HTR-8/SVneo (cell line): Measurements from ENCODE around the gene DNAL4.
A peak's percentile ranks its signal among the peaks of the same experiment; 100 is the strongest.

Experiments used
- DNase-seq: peaks from one replicate; pipeline ENCODE4 v3.0.0; 2011; ENCODE audit warnings: low spot score, mixed read lengths; ENCODE audit not compliant: insufficient read length
- FAIRE-seq: peaks from 2 replicates; lab custom pipeline; 2011; peaks lifted over from hg19 to GRCh38; lab: Jason Lieb, UNC

DNAL4 gene

GRCh38 chr22:38761202-38762162 is 32.5 kb downstream of the DNAL4 start:
- FAIRE-seq (peak; percentile 76), DNase-seq (no peak)

DNA sequence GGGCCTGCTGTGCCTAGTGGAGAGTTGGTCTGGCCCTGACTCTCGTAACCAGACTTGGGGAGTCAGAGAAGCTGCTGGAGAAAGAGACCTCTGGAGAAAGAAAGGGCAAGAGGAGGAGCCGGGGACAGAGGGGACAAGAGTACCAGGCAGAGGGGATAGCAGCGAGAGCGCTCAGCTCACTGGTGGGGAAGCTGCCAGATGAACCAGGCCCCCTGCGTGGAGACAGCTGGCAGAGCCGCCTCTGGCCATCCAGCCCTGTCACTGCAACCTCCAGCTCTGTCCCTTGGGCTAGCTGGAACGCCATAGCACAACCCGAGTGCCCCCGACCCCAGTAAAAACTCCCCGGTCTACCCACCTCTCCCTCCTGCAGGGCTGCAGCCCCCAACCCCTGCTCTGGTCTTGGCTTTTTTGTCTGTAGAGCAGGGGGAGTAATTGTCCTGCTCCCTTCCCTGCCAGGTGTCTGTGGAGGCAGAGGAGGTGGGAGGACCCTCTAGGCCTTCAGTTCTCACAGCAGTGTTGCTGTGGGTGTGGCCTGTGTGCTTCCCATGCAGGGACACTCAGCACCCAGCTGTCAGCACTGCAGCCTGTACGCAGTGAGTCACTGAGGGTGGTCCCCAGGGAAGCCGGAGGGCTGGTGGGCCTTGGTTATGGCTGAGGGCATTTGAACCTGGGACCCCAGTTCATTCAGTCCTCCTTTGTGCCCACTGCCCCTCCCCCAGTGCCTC is 33.3 kb downstream of the DNAL4 start:
- no peak for FAIRE-seq

DNA sequence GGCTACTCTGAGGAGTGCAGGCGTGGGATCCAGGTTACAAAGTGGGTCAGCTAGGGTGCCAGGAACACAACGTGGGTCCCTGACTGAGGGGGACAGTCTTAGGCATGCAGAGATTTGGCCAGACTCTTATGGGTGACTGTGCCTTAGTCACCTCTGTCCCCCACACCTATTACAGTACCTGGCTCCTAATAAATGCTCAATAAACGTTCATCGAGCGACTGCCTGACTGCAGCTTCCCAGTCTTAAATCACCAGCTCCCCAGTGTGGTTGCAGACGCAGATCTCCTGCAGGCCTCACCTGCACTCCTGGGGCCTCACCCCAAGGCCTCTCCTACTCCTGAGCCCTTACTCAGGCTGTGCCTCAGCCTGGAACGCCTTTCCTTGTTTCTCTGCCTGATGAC is 34.9 kb downstream of the DNAL4 start:
- FAIRE-seq (no peak), DNase-seq (no peak)

More for the DNA sequence above, 33.3 kb downstream of the DNAL4 start:
- DNase-seq, result peak; percentile 22

- DNase-seq, result no peak
Measured at GRCh38 chr22:38758276-38758945, 35.5 kb downstream of the DNAL4 start.

DNA sequence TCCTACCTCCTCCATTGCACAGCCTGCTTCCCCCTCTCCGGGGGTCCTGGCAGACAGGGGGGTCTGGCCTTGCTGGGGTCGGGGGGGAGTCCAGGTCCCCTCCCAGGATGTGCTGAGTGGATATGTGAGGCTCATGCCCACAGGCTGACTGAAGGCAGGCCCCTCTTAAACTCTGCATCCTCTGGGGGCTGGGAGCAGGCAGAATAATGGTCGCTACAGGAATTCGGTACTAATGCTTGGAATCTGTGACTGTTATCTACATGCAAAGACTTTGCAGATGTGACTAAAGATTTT is 36.5 kb downstream of the DNAL4 start:
- DNase-seq (no peak), FAIRE-seq (no peak)

More at GRCh38 chr22:38758276-38758945, 35.5 kb downstream of the DNAL4 start:
- FAIRE-seq, result no peak

GRCh38 chr22:38756711-38757463 is 37.1 kb downstream of the DNAL4 start:
- DNase-seq (no peak), FAIRE-seq (no peak)

- peak; percentile 87 for DNase-seq
- FAIRE-seq, result peak; percentile 64
Measured at GRCh38 chr22:38755911-38756532, 37.9 kb downstream of the DNAL4 start, which contains the start of gene SUN2. Gene SUN2 (minus strand): TSS chr22:38755998. CDS start chr22:38752628, 3,370 bp downstream.

GRCh38 chr22:38755155-38755910 is 38.6 kb downstream of the DNAL4 start:
- FAIRE-seq (no peak), DNase-seq (peak; percentile 75)

DNA sequence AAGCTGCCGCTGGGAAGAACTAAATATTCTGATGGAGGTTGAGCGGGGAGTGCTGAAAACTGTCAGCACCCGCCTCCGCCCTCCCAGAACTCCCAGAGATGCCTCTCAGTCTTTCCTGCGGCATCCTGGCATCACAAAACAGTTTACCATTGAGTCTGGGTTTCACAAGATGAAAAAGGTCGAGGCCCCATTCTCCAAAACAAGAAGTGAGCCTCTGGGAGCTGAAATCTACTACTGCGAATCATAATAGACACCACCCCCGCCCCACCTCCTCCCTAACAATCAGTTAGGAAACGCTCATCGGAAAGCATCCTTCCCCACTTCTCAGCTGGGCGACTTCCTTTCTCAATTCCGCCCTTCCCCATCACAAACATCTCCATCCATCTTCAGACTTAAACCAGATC is 39.2 kb downstream of the DNAL4 start:
- DNase-seq (peak; percentile 15), FAIRE-seq (no peak)

- no peak for DNase-seq
- FAIRE-seq, result no peak
Measured at GRCh38 chr22:38753948-38754750, 39.8 kb downstream of the DNAL4 start.

DNA sequence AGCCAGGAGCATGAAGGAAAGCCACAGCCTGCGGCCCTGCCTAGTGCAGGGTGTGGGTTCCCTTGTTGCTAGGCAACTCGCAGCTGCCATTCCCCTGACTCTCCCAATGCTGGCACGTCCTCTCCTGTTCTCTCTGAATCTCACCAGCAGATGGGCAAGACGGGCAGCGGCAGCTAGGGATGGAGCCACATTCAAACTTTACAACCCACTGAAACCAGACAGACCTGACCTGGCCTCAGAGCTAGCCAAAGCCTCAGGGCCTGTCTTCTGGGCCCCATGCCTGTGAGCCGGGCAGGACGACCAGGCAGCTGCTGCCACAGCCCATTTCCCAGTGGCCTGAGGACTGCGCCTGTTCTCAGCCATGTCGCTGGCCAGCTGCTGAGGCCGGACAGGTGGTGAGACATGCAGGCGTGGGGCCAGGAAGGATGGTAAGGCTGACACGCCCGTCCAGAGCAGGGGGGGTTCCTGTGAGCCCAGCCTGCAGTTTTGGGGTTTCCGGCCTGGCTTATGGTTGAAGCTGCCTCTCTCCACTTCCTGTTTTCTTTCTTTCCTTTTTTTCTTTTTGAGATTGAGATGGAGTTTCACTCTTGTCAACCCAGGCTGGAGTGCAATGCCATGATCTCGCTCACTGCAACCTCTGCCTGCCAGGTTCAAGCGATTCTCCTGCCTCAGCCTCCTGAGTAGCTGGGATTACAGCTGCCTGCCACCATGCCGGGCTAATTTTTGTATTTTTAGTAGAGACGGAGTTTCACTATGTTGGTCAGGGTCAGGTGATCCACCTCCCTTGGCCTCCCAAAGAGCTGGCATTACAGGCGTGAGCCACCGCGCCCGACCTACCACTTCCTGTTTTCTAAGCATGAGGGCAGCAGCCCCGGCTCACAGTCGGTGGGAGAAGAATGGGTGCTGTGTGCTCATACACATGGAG is 42.3 kb downstream of the DNAL4 start:
- FAIRE-seq, result no peak
- DNase-seq, result no peak

- DNase-seq, result no peak
- FAIRE-seq, result no peak
Measured at GRCh38 chr22:38751066-38751421, 42.9 kb downstream of the DNAL4 start.

DNA sequence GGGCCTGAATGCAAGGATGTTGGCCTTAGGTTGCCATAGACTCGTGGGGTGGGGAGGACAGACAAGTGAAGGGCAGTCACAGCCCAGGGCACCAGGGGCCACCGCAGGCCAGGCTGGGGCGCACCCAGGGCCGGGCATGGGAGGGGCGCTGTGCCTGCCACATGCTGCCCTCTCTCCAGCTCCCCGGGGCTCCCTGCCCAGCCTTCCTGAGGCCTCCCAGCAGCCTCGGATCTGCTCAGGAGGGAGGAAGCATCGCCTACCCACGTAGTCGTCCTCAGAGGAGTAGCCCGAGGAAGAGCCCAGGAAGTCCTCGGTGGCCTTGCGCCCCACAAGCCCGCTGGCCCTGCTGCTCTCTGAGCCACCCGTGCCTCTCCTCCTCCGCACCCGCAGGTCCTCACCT is 43.3 kb downstream of the DNAL4 start:
- DNase-seq (no peak), FAIRE-seq (no peak)

DNA sequence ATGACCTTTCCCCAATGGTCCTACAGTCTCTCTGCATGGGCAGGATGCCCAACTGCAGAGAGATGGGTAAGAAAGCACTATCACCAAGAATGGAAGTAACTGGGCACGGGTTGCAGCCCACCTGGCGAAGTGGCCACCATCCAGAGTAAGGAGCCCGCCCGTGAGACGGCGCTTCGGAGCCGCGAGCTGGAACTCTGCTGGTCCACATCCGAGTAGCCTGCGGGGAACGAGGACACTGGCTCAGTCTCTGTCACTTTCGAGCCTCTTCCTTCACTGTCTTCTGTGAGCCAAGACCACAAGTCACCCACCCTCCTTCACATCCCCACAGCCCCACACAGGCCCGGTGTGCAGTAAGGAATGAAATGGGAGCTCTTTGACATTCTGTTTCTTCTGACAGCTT is 43.8 kb downstream of the DNAL4 start:
- DNase-seq (no peak), FAIRE-seq (no peak)

- FAIRE-seq (no peak), DNase-seq (no peak)
Measured at GRCh38 chr22:38748487-38749136, 45.3 kb downstream of the DNAL4 start.

GRCh38 chr22:38745676-38746460 is 48.1 kb downstream of the DNAL4 start:
- DNase-seq, result no peak
- FAIRE-seq, result no peak
